IMR-90 (cell line): ENCODE data around the gene MFSD12.

ENCODE experiments used
- BHLHE40 ChIP-seq: fragments of 150-350 bp; IDR thresholded peaks from 2 replicates; pipeline ENCODE4 v1.6.1; 2016; ENCODE audit warnings: mild to moderate bottlenecking, low read depth, low read length
- CEBPB ChIP-seq: IDR thresholded peaks from 2 replicates; pipeline ENCODE4 v1.6.1; 2012; ENCODE audit warnings: low read depth, low read length, improper control_type of control experiment
- ELK1 ChIP-seq: fragments of 150-350 bp; IDR thresholded peaks from 2 replicates; pipeline ENCODE4 v1.6.1; 2016; ENCODE audit warnings: low read depth, mild to moderate bottlenecking, low read length, moderate library complexity, borderline replicate concordance
- MAFK ChIP-seq: IDR thresholded peaks from 2 replicates; pipeline ENCODE4 v1.6.1; 2012; ENCODE audit warnings: low read depth, low read length, improper control_type of control experiment
- MXI1 ChIP-seq: IDR thresholded peaks from 2 replicates; pipeline ENCODE4 v1.6.1; 2012; ENCODE audit warnings: low read depth, mild to moderate bottlenecking, low read length, moderate library complexity, borderline replicate concordance
- NFE2L2 ChIP-seq: fragments of 150-350 bp; IDR thresholded peaks from 2 replicates; pipeline ENCODE4 v1.6.1; 2016; ENCODE audit warnings: low read depth, mild to moderate bottlenecking, low read length
- POLR2A ChIP-seq: IDR thresholded peaks from 2 replicates; pipeline ENCODE4 v1.6.1; 2012; ENCODE audit warnings: mild to moderate bottlenecking, low read depth, low read length
- RFX5 ChIP-seq: IDR thresholded peaks from 2 replicates; pipeline ENCODE4 v1.8.0; 2012; ENCODE audit warnings: low read depth, mild to moderate bottlenecking, low read length, moderate library complexity
- TF ChIP-seq, protein P1 (sequence below): conservative IDR thresholded peaks from 2 replicates; pipeline ENCODE4 v1.5.1; 2012; ENCODE audit warnings: mild to moderate bottlenecking, low read depth, low read length, improper control_type of control experiment

DNA sequence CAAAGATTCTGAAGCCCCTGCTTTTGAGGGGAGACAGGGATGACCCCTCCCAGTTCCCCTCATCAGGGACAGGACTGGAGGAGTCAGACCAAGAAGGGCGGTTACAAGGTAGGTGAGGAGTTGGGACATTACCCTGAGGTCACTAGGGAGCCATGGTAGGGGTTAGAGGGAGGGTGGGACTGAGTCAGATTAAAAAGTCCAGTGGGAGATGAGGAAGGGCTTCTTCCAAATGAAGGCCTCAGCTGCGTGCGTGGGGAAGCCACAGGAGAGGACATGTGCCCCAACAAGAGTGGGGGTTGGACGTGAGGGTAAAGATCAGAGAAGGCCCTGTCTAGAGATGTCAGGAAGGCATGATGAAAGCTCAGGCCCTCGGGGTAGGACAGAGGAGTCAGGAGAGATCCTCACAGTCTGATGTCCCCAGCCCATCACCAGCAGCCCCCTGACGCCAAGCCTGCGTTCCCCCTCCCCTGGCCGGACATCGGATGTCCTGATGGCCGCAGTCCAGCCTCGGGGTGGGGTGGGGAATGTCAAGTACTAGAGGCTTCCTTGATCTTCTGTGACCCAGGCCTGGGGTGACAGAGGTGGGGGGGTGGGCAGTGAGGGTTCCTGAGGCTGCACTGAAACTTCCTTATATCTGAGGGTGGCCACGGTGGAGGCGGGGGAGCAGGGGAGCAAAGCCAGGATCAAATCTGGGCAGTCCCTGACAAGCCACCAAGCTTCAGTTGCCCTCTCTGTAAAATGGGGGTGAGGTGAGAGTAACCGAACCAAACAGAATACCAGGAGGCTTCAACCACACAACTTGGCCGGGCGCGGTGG is 6.5 kb upstream of the MFSD12 start:
- TF ChIP-seq POLR2A, result no peak
- TF ChIP-seq, protein P1, sequence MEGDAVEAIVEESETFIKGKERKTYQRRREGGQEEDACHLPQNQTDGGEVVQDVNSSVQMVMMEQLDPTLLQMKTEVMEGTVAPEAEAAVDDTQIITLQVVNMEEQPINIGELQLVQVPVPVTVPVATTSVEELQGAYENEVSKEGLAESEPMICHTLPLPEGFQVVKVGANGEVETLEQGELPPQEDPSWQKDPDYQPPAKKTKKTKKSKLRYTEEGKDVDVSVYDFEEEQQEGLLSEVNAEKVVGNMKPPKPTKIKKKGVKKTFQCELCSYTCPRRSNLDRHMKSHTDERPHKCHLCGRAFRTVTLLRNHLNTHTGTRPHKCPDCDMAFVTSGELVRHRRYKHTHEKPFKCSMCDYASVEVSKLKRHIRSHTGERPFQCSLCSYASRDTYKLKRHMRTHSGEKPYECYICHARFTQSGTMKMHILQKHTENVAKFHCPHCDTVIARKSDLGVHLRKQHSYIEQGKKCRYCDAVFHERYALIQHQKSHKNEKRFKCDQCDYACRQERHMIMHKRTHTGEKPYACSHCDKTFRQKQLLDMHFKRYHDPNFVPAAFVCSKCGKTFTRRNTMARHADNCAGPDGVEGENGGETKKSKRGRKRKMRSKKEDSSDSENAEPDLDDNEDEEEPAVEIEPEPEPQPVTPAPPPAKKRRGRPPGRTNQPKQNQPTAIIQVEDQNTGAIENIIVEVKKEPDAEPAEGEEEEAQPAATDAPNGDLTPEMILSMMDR, result no peak
- no peak for TF ChIP-seq MXI1
- no peak for TF ChIP-seq RFX5
- TF ChIP-seq CEBPB, result no peak
- no peak for TF ChIP-seq ELK1
- TF ChIP-seq NFE2L2, result no peak
- TF ChIP-seq MAFK, result no peak
- TF ChIP-seq BHLHE40, result no peak
